Amygdala (tissue), 56 donors: ENCODE data around the gene IL23A.

Experiments used
- DNase-seq, 56 donors: peaks; one replicate each; lab custom pipeline; 2025; lab: John Stamatoyannopoulos, UW

The IL23A gene

GRCh38 chr12:56358836-56359532 is 20.3 kb downstream of the IL23A start:
- DNase-seq = peak in 35 of 56 donors; percentile 6 to 76 (median 33)

GRCh38 chr12:56359851-56360767 is 21.4 kb downstream of the IL23A start, which contains the start of gene STAT2:
Gene STAT2 (minus strand): TSS chr12:56360107. CDS start chr12:56356571, 3,536 bp downstream.
- DNase-seq = peak; percentile 58 to 100 (median 99)

- DNase-seq = no peak
Measured at GRCh38 chr12:56361487-56362129, 22.9 kb downstream of the IL23A start.

- no peak for DNase-seq
Measured at GRCh38 chr12:56362130-56363059, 23.7 kb downstream of the IL23A start, which contains the start of gene APOF. Gene APOF (minus strand): TSS chr12:56362857. CDS start chr12:56362745, 112 bp downstream.

GRCh38 chr12:56366948-56367347 is 28.3 kb downstream of the IL23A start:
- DNase-seq = no peak

- DNase-seq = no peak
Measured at GRCh38 chr12:56373515-56373914, 34.8 kb downstream of the IL23A start.

- DNase-seq = no peak
Measured at GRCh38 chr12:56374726-56375597, 36.3 kb downstream of the IL23A start.

- DNase-seq = no peak
Measured at GRCh38 chr12:56375598-56376434, 37.1 kb downstream of the IL23A start.

- DNase-seq = no peak
Measured at GRCh38 chr12:56377310-56377988, 38.8 kb downstream of the IL23A start.

- DNase-seq = no peak
Measured at GRCh38 chr12:56377989-56378316, 39.3 kb downstream of the IL23A start.

- DNase-seq = no peak
Measured at GRCh38 chr12:56382611-56383010, 43.9 kb downstream of the IL23A start.

- DNase-seq = no peak
Measured at GRCh38 chr12:56385873-56386272, 47.2 kb downstream of the IL23A start.

- no peak for DNase-seq
Measured at GRCh38 chr12:56387152-56387736, 48.6 kb downstream of the IL23A start.

GRCh38 chr12:56389412-56389811 is 50.7 kb downstream of the IL23A start:
- DNase-seq = no peak
